ENCODE results near the gene PARD3B.

The PARD3B gene

DNA sequence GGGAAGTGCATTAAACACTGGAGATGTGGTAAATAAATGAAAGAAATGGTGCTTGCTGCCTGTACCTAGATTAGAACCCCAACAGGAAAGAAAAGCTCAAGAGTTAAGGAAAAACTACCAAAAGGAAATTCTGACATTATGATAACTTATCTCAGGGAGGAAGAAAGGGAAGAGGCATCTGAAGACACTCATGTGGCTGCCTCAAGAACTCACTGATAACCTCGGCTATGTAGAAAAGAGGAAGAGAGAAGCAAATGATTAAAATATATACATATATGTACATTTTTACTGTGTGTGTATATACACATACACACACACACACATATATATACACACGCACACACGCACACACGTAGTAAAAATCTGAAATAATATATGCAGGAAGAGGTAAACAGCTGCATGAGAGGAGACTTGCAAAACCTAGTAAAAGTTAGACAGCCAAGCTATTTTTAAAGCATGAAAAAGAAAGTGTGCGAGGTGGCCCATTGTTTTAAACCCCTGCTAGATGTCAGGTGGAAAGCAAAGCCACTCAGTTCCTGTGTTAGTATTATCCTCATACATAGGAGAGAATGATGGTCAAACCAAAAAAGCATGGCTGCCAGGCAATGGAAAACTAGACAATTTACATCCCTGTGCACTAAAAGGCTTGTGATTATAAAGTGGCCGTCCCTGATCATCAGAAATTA, 654.0 kb downstream of the PARD3B start:
- H3K4me3 ChIP-seq (replicated peaks; ENCODE audit: low read depth, low read length): no peak overlapping the region
- DNase-seq (ENCODE audit: extremely low read depth, insufficient read length): no peak
- TF ChIP-seq, protein P1, sequence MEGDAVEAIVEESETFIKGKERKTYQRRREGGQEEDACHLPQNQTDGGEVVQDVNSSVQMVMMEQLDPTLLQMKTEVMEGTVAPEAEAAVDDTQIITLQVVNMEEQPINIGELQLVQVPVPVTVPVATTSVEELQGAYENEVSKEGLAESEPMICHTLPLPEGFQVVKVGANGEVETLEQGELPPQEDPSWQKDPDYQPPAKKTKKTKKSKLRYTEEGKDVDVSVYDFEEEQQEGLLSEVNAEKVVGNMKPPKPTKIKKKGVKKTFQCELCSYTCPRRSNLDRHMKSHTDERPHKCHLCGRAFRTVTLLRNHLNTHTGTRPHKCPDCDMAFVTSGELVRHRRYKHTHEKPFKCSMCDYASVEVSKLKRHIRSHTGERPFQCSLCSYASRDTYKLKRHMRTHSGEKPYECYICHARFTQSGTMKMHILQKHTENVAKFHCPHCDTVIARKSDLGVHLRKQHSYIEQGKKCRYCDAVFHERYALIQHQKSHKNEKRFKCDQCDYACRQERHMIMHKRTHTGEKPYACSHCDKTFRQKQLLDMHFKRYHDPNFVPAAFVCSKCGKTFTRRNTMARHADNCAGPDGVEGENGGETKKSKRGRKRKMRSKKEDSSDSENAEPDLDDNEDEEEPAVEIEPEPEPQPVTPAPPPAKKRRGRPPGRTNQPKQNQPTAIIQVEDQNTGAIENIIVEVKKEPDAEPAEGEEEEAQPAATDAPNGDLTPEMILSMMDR (IDR thresholded peaks at IDR 0.05; ENCODE audit: insufficient read depth, low read length, poor library complexity, severe bottlenecking): no peak
- no peaks in the 10 kb centered on the region for H3K27me3 ChIP-seq (replicated peaks; ENCODE audit: control insufficient read depth, insufficient read depth, low read length)
- H3K36me3 ChIP-seq (ENCODE audit: control insufficient read depth, insufficient read depth, low read length): no peaks in the 10 kb centered on the region

DNA sequence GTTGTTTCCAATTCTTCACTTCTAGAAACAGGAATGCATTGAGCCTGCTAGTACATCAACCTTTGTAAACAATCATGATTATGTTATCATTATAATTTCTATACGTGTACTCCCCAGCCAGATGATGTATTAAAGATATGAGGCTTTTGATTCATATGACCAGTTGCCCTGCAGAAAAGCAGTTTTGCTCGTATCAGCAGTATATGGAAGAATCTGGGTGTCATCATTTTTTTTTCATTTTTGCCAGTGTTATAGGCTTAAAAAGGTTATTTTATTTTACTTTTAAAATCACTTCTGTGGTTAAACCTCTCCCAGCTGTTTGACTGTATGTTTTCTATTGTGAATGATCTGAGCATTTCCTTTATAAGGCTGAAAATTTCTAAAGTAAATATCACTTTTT, 665.2 kb downstream of the PARD3B start:
- Histone ChIP-seq H3K27me3 (replicated peaks; ENCODE audit: control insufficient read depth, insufficient read depth, low read length) (no peaks in the 10 kb centered on the region), H3K4me3 (replicated peaks; ENCODE audit: low read depth, low read length) (no peak overlapping the region), H3K36me3 (ENCODE audit: control insufficient read depth, insufficient read depth, low read length) (no peaks in the 10 kb centered on the region)
- DNase-seq (ENCODE audit: extremely low read depth, insufficient read length): no peak
- TF ChIP-seq, protein P1 (IDR thresholded peaks at IDR 0.05; ENCODE audit: insufficient read depth, low read length, poor library complexity, severe bottlenecking): no peak

DNA sequence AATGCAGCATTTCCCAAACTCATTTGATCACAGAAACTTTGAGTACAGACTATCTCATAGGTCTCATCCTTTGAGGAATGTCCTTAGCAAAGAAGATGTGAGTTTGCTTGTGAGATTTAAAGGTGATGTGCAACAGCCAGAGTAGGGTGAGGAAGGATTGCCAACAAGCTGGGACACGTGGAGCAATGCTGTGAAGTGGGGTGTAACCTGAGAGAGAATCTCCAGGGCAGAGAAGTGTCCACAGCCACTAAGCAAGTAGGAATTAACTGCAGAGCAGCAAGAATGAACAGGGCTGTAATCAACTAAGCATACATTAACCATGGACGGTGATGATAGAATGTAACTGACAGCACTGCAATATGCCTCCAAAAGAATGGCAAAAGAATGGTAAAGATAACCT, 667.1 kb downstream of the PARD3B start:
- no peaks in the 10 kb centered on the region for H3K36me3 ChIP-seq (ENCODE audit: control insufficient read depth, insufficient read depth, low read length)
- TF ChIP-seq, protein P1 (IDR thresholded peaks at IDR 0.05; ENCODE audit: insufficient read depth, low read length, poor library complexity, severe bottlenecking): no peak
- no peak overlapping the region for H3K4me3 ChIP-seq (replicated peaks; ENCODE audit: low read depth, low read length)
- no peaks in the 10 kb centered on the region for H3K27me3 ChIP-seq (replicated peaks; ENCODE audit: control insufficient read depth, insufficient read depth, low read length)
- no peak for DNase-seq (ENCODE audit: extremely low read depth, insufficient read length)

DNA sequence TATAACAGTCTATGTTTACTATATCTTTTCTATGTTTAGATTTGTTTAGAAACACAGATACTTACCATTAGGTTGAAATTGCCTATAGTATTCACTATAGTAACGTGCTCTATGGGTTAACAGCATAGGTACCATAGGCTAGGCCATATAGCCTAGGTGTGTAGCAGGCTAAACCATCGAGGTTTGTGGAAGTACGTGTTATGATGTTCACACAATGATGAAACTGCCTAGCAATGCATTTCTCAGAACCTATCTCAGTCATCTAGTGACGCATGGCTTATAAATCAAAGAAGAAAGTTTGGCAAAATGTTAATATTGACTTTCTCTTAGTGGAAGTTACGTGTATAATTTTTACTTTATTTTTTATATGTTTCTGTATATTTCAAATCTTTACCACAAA, 670.8 kb downstream of the PARD3B start:
- TF ChIP-seq, protein P1 (IDR thresholded peaks at IDR 0.05; ENCODE audit: insufficient read depth, low read length, poor library complexity, severe bottlenecking): no peak
- Histone ChIP-seq H3K4me3 (replicated peaks; ENCODE audit: low read depth, low read length) (no peak overlapping the region), H3K36me3 (ENCODE audit: control insufficient read depth, insufficient read depth, low read length) (no peaks in the 10 kb centered on the region), H3K27me3 (replicated peaks; ENCODE audit: control insufficient read depth, insufficient read depth, low read length) (no peaks in the 10 kb centered on the region)
- DNase-seq (ENCODE audit: extremely low read depth, insufficient read length): no peak

DNA sequence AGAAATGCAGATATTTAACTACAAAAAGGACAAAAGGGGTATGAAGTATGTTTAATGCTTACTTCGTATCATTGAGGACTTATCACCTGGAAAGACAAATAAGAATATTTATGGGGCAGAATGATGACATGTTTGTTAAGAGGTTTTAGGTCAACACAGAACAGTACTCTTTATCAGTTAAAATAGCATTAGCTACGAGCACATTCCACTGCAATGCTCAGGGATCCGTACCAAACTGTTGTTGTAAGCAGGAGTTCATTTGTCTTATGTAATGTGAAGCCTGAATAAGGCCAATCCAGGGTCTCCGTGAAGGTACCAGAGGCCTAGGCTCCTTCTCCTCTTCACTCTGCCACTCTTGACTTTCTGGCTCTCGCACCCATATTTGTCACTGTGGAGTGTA, 671.3 kb downstream of the PARD3B start:
- DNase-seq (ENCODE audit: extremely low read depth, insufficient read length): no peak
- no peak overlapping the region for H3K4me3 ChIP-seq (replicated peaks; ENCODE audit: low read depth, low read length)
- TF ChIP-seq, protein P1 (IDR thresholded peaks at IDR 0.05; ENCODE audit: insufficient read depth, low read length, poor library complexity, severe bottlenecking): no peak

DNA sequence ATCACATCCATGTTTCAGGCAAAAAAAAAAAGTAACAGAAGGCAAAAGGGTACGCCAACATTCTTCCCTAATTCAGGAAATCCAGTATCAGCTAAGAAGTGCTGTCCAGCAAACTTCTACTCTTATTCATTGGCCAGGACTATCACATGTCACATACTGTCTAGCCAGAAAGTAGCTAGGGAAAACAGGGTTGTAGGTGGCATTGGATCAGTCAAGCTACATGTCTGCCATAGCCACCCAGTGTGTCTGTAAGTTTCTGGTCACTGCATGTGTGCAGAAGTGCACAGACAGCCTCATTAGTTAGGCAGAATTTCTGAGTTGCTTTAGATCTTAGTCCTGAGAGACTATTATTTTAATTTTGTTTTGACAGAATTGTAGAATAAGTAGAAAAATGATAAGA, 671.7 kb downstream of the PARD3B start:
- no peaks in the 10 kb centered on the region for H3K36me3 ChIP-seq (ENCODE audit: control insufficient read depth, insufficient read depth, low read length)
- TF ChIP-seq, protein P1 (IDR thresholded peaks at IDR 0.05; ENCODE audit: insufficient read depth, low read length, poor library complexity, severe bottlenecking): no peak

More for the DNA sequence above, 671.3 kb downstream of the PARD3B start:
- no peaks in the 10 kb centered on the region for H3K27me3 ChIP-seq (replicated peaks; ENCODE audit: control insufficient read depth, insufficient read depth, low read length)
- H3K36me3 ChIP-seq (ENCODE audit: control insufficient read depth, insufficient read depth, low read length): no peaks in the 10 kb centered on the region

More for the DNA sequence above, 671.7 kb downstream of the PARD3B start:
- no peak for DNase-seq (ENCODE audit: extremely low read depth, insufficient read length)
- Histone ChIP-seq H3K27me3 (replicated peaks; ENCODE audit: control insufficient read depth, insufficient read depth, low read length) (no peaks in the 10 kb centered on the region), H3K4me3 (replicated peaks; ENCODE audit: low read depth, low read length) (no peak overlapping the region)
